SK-N-SH (cell line): ENCODE data around the gene CYP2W1. TPM values are rescaled to one million over a fixed set of nuclear protein-coding genes. Genes with fewer than 3 reads are reported as not detected.

Experiments
- CTCF ChIA-PET: fragments of 300-600, 350-600 bp; formaldehyde crosslinking; extraction: SDS; loops from one replicate; lab custom pipeline; 2021; lab: Yijun Ruan, JAX
- POLR2A ChIA-PET: fragments of 350-600 bp; sonication (Branson Sonifier 250); formaldehyde crosslinking; extraction: SDS; loops from one replicate; lab custom pipeline; 2020; ENCODE audit warnings: antibody characterized with exemption, inconsistent platforms; lab: Yijun Ruan, JAX
- DNase-seq: peaks from one replicate; pipeline ENCODE4 v3.0.0; 2012
- H2AFZ ChIP-seq: fragments of 200-600 bp; sonication (generic); 2 replicates; pipeline ENCODE4 v1.8.1; 2016; ENCODE audit warnings: antibody characterized with exemption, mild to moderate bottlenecking, low read depth
- H3F3A ChIP-seq: fragments of 200-600 bp; sonication (generic); replicated peaks from 2 replicates; pipeline ENCODE3; 2016; ENCODE audit warnings: antibody characterized with exemption, mild to moderate bottlenecking; ENCODE audit not compliant: insufficient read depth
- H3K27ac ChIP-seq, 2 experiments: fragments of 200-500 bp in 1 of 2; fragments of 200-600 bp in 1 of 2; sonication (Bioruptor generic) in 1 of 2; sonication (generic), shearing (Covaris generic) in 1 of 2; 2 replicates each; pipeline versions ENCODE4 v1.5.1 to v1.6.1; 2014 to 2016; ENCODE audit warnings: low read depth in 2 of 2, inconsistent platforms in 1 of 2, low read length in 1 of 2, mild to moderate bottlenecking in 1 of 2, mixed read lengths in 1 of 2
- H3K27me3 ChIP-seq: fragments of 200-600 bp; sonication (generic), shearing (Covaris generic); 2 replicates; pipeline ENCODE4 v1.6.1; 2016; ENCODE audit warnings: mixed run types; ENCODE audit not compliant: insufficient read depth
- H3K36me3 ChIP-seq, 2 experiments: fragments of 200-500 bp in 1 of 2; fragments of 200-600 bp in 1 of 2; sonication (Bioruptor generic) in 1 of 2; sonication (generic) in 1 of 2; replicated peaks in 1 of 2; 2 replicates each; pipeline versions ENCODE3 to v1.5.1; 2014 to 2016; ENCODE audit warnings: low read length in 1 of 2, mild to moderate bottlenecking in 1 of 2; ENCODE audit not compliant: insufficient read depth in 2 of 2, control insufficient read depth in 1 of 2
- H3K4me1 ChIP-seq, 2 experiments: fragments of 200-500 bp in 1 of 2; fragments of 200-600 bp in 1 of 2; sonication (Bioruptor generic) in 1 of 2; sonication (generic), shearing (Covaris generic) in 1 of 2; 2 replicates each; pipeline versions ENCODE4 v1.5.1 to v1.6.1; 2014 to 2016; ENCODE audit warnings: low read depth in 1 of 2, low read length in 1 of 2, mixed run types in 1 of 2; ENCODE audit not compliant: insufficient read depth in 2 of 2, control insufficient read depth in 1 of 2
- H3K4me2 ChIP-seq: fragments of 200-600 bp; sonication (generic), shearing (Covaris generic); 2 replicates; pipeline ENCODE4 v1.6.1; 2017; ENCODE audit warnings: mixed run types
- H3K4me3 ChIP-seq, 2 experiments: fragments of 200-500 bp in 1 of 2; fragments of 200-600 bp in 1 of 2; sonication (Bioruptor generic) in 1 of 2; sonication (generic), shearing (Covaris generic) in 1 of 2; 2 replicates each; pipeline versions ENCODE4 v1.5.1 to v1.8.1; 2014 to 2016; ENCODE audit warnings: low read depth in 2 of 2, inconsistent platforms in 1 of 2, low read length in 1 of 2, mild to moderate bottlenecking in 1 of 2, mixed read lengths in 1 of 2, moderate library complexity in 1 of 2
- H3K79me2 ChIP-seq: fragments of 200-600 bp; sonication (generic); 2 replicates; pipeline ENCODE4 v1.8.1; 2017; ENCODE audit warnings: mild to moderate bottlenecking; ENCODE audit not compliant: insufficient read depth
- H3K9ac ChIP-seq: fragments of 200-600 bp; sonication (generic); 2 replicates; pipeline ENCODE4 v1.6.1; 2017; ENCODE audit warnings: mixed run types
- H3K9me2 ChIP-seq: fragments of 200-600 bp; sonication (generic); 2 replicates; pipeline ENCODE4 v1.6.1; 2017; ENCODE audit warnings: mixed run types
- H3K9me3 ChIP-seq: fragments of 200-600 bp; sonication (generic); 2 replicates; pipeline ENCODE4 v1.6.1; 2017; ENCODE audit warnings: mixed run types, mild to moderate bottlenecking, moderate library complexity
- H4K20me1 ChIP-seq: fragments of 200-600 bp; sonication (generic); 2 replicates; pipeline ENCODE4 v1.6.1; 2017; ENCODE audit warnings: mild to moderate bottlenecking, mixed run types; ENCODE audit not compliant: insufficient read depth
- CHD2 ChIP-seq: fragments of 150-350 bp; IDR thresholded peaks from 2 replicates; pipeline ENCODE4 v1.6.1; 2018; ENCODE audit warnings: low read length; ENCODE audit not compliant: partially characterized antibody
- EZH2phosphoT487 ChIP-seq: fragments of 200-600 bp; sonication (generic); IDR thresholded peaks from 2 replicates; pipeline ENCODE4 v1.6.1; 2017; ENCODE audit warnings: low read depth, mixed run types, mild to moderate bottlenecking, antibody characterized with exemption, moderate library complexity, borderline replicate concordance
- FOXJ3 ChIP-seq: sonication (generic); formaldehyde crosslinking; IDR thresholded peaks from 2 replicates; pipeline ENCODE4 v1.5.1; 2020; ENCODE audit warnings: mild to moderate bottlenecking, missing genetic modification reagents
- GATA2 ChIP-seq: sonication (generic); formaldehyde crosslinking; IDR thresholded peaks from 2 replicates; pipeline ENCODE4 v1.5.0; 2020; ENCODE audit warnings: mild to moderate bottlenecking, missing genetic modification reagents
- JUND ChIP-seq: IDR thresholded peaks from 2 replicates; pipeline ENCODE4 v1.4.0; 2012
- MXI1 ChIP-seq: IDR thresholded peaks from 2 replicates; pipeline ENCODE4 v1.6.1; 2012; ENCODE audit warnings: mild to moderate bottlenecking, low read depth, low read length, improper control_type of control experiment
- NFIC ChIP-seq: IDR thresholded peaks from 2 replicates; pipeline ENCODE4 v1.4.0; 2012; ENCODE audit warnings: borderline replicate concordance
- NRF1 ChIP-seq: IDR thresholded peaks from 2 replicates; pipeline ENCODE4 v1.6.1; 2012; ENCODE audit warnings: low read depth, mild to moderate bottlenecking, low read length
- POLR2AphosphoS5 ChIP-seq: IDR thresholded peaks from 2 replicates; pipeline ENCODE4 v1.6.1; 2012; ENCODE audit warnings: low read depth, low read length
- RFX5 ChIP-seq: IDR thresholded peaks from 2 replicates; pipeline ENCODE4 v1.6.1; 2012; ENCODE audit warnings: mild to moderate bottlenecking, improper control_type of control experiment, low read length
- TCF12 ChIP-seq: IDR thresholded peaks from 2 replicates; pipeline ENCODE4 v1.4.0; 2012
- TEAD4 ChIP-seq: IDR thresholded peaks from 2 replicates; pipeline ENCODE4 v1.4.0; 2012; ENCODE audit warnings: mild to moderate bottlenecking, borderline replicate concordance; ENCODE audit not compliant: insufficient read depth
- YY1 ChIP-seq: IDR thresholded peaks from 2 replicates; pipeline ENCODE4 v1.4.0; 2012; ENCODE audit warnings: low read depth, mild to moderate bottlenecking
- WGBS: methylation state at CpG from one replicate; pipeline ENCODE4 v1.1.6; 2017; ENCODE audit warnings: low lambda C conversion rate; 5-methylcytosine and 5-hydroxymethylcytosine counted together
- polyA plus RNA-seq, 3 experiments: library from polyadenylated mRNA; depleted of rRNA; stranded (reverse); fragments of >200 nt; gene quantifications; 2 replicates each; pipeline ENCODE4 v1.2.3, GENCODE V29; 2012
- TF ChIP-seq, protein P1 (sequence below): IDR thresholded peaks from 2 replicates; pipeline ENCODE4 v1.6.1; 2012; ENCODE audit warnings: mild to moderate bottlenecking, low read depth, low read length, moderate library complexity
- TF ChIP-seq, protein P2 (sequence below): fragments of 150-350 bp; IDR thresholded peaks from 2 replicates; pipeline ENCODE4 v1.6.1; 2017; ENCODE audit warnings: antibody characterized with exemption, low read length, low read depth, borderline replicate concordance
- TF ChIP-seq, protein P3 (sequence below): IDR thresholded peaks from 2 replicates; pipeline ENCODE4 v1.4.0; 2012; ENCODE audit warnings: low read depth
- TF ChIP-seq, protein P4 (sequence below): fragments of 200-600 bp; sonication (generic); IDR thresholded peaks from 2 replicates; pipeline ENCODE4 v1.6.1; 2017; ENCODE audit warnings: antibody characterized with exemption, mild to moderate bottlenecking, moderate library complexity

The CYP2W1 gene
- polyA plus RNA-seq, 1 of the 3 experiments (the other 2 are of a cell fraction) = 0.10 TPM

DNA sequence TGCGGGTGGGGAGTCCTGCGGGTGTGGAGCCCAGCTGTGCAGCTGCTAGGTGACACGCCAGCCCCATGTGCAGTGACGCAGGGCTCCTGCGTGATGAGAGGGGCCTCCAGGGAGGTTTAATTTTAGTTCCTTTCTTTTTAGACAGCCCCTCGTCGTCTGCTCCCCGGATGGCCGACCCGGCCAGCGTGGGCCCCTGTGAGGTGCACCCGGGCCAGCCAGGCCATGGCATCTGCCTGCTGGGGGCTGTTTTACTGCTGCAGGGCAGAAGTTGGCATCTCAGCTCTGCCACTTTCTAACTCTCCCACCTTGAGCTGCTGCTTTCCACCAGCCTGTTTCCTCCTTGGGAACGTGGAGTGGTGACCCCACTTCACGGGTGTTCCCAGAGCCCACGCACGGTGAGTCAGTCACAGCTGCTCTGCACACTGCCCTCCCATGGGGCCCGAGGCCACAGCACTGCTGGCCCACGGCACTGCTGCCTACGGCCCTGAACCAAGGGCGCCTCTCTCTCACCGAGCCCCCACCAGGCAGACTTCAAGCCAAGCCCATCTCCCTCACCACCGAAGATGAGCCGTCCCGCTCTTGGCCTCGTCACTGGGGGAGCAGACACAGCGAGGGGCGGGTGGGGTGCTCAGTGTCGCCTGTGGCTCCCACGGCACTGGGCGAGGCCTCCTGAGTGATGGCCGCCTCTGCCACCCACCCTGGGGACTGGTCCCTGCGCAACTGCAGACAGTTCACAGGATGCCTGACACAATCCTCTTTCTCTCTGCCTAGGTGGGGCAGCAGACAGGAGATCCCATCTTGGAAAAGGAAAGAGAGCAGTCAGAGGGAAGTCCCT lies 21.3 kb downstream of the CYP2W1 start:
- POLR2A ChIA-PET = no interaction called here
- WGBS = 92% methylated on average over 32 of the region's 32 CpGs
- no peaks in the 10 kb centered on the region for H3K27me3 ChIP-seq
- no peaks in the 10 kb centered on the region for H3K9me2 ChIP-seq
- DNase-seq = no peak
- H3K9me3 ChIP-seq = no peaks in the 10 kb centered on the region
- H3K4me3 ChIP-seq = no peak overlapping the region
- no peak overlapping the region for H3K9ac ChIP-seq
- CTCF ChIA-PET = interaction anchor here (0.6 to 3.4 kb wide), 4 partner anchors 11 to 171 kb away, joined by 3 to 42 read pairs (median 3); partner anchors contain the start of gene GPR146
- H3K4me2 ChIP-seq = no peak overlapping the region
- no peak overlapping the region for H2AFZ ChIP-seq
- TF ChIP-seq POLR2AphosphoS5 (no peak), CHD2 (no peak), RFX5 (no peak), YY1 (no peak), TCF12 (no peak), GATA2 (CRISPR knock-in tag) (no peak), MXI1 (no peak), EZH2phosphoT487 (no peak), FOXJ3 (no peak), JUND (no peak), NRF1 (no peak), TEAD4 (no peak), NFIC (no peak)
- TF ChIP-seq, protein P1, sequence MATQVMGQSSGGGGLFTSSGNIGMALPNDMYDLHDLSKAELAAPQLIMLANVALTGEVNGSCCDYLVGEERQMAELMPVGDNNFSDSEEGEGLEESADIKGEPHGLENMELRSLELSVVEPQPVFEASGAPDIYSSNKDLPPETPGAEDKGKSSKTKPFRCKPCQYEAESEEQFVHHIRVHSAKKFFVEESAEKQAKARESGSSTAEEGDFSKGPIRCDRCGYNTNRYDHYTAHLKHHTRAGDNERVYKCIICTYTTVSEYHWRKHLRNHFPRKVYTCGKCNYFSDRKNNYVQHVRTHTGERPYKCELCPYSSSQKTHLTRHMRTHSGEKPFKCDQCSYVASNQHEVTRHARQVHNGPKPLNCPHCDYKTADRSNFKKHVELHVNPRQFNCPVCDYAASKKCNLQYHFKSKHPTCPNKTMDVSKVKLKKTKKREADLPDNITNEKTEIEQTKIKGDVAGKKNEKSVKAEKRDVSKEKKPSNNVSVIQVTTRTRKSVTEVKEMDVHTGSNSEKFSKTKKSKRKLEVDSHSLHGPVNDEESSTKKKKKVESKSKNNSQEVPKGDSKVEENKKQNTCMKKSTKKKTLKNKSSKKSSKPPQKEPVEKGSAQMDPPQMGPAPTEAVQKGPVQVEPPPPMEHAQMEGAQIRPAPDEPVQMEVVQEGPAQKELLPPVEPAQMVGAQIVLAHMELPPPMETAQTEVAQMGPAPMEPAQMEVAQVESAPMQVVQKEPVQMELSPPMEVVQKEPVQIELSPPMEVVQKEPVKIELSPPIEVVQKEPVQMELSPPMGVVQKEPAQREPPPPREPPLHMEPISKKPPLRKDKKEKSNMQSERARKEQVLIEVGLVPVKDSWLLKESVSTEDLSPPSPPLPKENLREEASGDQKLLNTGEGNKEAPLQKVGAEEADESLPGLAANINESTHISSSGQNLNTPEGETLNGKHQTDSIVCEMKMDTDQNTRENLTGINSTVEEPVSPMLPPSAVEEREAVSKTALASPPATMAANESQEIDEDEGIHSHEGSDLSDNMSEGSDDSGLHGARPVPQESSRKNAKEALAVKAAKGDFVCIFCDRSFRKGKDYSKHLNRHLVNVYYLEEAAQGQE = no peak
- TF ChIP-seq, protein P2, sequence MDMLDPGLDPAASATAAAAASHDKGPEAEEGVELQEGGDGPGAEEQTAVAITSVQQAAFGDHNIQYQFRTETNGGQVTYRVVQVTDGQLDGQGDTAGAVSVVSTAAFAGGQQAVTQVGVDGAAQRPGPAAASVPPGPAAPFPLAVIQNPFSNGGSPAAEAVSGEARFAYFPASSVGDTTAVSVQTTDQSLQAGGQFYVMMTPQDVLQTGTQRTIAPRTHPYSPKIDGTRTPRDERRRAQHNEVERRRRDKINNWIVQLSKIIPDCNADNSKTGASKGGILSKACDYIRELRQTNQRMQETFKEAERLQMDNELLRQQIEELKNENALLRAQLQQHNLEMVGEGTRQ = no peak
- TF ChIP-seq, protein P3, sequence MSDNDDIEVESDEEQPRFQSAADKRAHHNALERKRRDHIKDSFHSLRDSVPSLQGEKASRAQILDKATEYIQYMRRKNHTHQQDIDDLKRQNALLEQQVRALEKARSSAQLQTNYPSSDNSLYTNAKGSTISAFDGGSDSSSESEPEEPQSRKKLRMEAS = no peak
- TF ChIP-seq, protein P4, sequence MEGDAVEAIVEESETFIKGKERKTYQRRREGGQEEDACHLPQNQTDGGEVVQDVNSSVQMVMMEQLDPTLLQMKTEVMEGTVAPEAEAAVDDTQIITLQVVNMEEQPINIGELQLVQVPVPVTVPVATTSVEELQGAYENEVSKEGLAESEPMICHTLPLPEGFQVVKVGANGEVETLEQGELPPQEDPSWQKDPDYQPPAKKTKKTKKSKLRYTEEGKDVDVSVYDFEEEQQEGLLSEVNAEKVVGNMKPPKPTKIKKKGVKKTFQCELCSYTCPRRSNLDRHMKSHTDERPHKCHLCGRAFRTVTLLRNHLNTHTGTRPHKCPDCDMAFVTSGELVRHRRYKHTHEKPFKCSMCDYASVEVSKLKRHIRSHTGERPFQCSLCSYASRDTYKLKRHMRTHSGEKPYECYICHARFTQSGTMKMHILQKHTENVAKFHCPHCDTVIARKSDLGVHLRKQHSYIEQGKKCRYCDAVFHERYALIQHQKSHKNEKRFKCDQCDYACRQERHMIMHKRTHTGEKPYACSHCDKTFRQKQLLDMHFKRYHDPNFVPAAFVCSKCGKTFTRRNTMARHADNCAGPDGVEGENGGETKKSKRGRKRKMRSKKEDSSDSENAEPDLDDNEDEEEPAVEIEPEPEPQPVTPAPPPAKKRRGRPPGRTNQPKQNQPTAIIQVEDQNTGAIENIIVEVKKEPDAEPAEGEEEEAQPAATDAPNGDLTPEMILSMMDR = no peak
- no peak overlapping the region for H3K27ac ChIP-seq
- H3K36me3 ChIP-seq = peaks cover under 1 to 34% of the 10 kb centered on the region in 2 experiments
- no peaks in the 10 kb centered on the region; a peak in 1 of 4 replicates for H3K4me1 ChIP-seq
- peaks cover 2% of the 10 kb centered on the region for H3F3A ChIP-seq
- H4K20me1 ChIP-seq = peaks cover 20% of the 10 kb centered on the region
- H3K79me2 ChIP-seq = no peaks in the 10 kb centered on the region
